Inflammatory macrophage (primary cell): Measurements from ENCODE around the gene ERFE.
"Not testable (repeated sequence)": the region's sequence is repeated elsewhere in the genome, so short reads cannot be mapped to it uniquely, and the experiment has no call there.

ENCODE experiments used
- DNase-seq, 2 donors: peaks; one replicate each; pipeline ENCODE4 v3.0.0-alpha.2; 2020 to 2022

The ERFE gene

DNA sequence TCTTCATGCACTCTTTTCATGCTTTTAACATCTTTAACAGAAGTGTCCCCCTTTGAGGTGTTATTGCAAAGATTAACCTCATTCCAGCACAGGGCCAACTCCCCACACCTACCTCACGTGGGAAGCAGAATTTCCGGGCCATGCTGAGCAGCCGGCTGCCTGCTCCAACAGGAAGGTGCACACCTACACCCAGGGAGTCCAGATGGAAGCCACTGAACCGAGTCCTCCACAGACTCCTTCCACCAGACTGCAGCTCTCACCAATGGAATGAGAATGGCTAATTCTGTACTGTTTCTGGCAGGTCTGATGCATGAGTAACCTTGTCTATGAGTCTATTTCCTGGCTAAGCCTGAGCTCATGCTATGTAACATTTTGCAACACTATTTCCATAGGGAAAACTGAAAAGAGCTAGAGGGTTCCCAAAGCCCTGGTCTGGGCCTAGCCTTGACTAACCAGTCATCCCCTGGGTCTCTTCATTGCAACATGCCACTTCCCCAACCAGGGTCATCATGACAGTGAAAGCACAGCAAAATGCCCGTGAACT, 11.0 kb downstream of the ERFE start:
- DNase-seq: peak; percentile 33 to 45

GRCh38 chr2:238170386-238171071, 11.8 kb downstream of the ERFE start:
- no peak for DNase-seq

DNA sequence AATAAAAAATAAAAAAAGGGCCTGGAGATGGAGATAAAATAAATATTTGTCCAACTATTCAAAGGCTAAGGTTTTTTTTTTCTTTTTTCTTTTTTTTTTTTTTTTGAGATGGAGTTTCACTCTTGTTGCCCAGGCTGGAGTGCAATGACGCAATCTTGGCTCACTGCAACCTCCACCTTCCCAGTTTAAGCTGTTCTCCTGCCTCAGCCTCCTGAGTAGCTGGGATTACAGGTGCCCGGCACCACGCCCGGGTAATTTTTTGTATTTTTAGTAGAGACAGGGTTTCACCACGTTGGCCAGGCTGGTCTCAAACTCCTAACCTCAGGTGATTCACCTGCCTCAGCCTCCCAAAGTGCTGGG, 12.3 kb downstream of the ERFE start:
- not testable (repeated sequence) for DNase-seq

DNA sequence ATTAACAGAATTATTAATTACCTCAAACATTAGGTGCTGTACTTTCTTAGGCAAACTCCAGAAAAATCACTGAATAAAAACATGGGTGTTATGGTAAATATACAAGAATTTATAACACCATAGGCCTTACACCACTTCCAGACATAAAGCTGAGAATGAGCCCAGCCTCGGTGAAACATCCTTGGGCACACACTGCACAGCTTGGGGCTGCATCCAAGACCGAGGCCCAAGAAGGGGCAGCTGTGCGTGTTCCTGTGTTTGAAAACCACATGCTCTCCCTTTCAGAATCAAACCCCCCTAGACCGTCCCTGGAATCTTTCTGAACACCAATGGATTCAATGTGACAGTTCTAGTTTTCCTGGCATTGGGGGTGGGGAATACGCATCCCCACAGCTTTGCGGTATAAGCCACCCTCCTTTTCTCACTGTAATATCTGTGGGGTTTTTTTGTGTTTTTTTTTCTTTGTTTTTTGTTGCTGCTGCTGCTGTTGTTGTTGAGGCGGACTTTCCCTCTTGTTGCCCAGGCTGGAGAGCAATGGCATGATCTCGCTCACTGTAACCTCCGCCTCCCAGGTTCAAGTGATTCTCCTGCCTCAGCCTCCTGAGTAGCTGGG, 12.9 kb downstream of the ERFE start:
- no peak for DNase-seq

DNA sequence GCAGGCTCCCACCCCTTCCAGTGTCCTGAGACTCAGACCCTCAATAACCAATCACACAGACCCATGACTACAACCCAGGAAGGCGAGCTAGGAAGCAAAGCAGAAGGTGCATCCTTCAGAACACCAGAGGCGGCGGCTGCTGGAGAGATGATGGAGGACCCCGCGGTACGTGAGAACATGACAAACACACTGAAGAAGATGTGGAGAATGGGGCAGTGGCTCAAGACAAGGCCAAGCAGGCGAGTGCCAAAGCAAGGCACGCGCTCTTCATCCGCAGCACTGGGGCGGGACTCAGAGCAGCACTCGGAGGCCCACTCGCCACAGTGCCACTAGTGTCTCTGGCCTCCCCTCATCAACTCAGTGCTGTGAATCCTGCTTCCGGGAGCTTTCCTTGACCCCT, 13.7 kb downstream of the ERFE start:
- no peak for DNase-seq

GRCh38 chr2:238173692-238174091, 14.9 kb downstream of the ERFE start:
- no peak for DNase-seq

DNA sequence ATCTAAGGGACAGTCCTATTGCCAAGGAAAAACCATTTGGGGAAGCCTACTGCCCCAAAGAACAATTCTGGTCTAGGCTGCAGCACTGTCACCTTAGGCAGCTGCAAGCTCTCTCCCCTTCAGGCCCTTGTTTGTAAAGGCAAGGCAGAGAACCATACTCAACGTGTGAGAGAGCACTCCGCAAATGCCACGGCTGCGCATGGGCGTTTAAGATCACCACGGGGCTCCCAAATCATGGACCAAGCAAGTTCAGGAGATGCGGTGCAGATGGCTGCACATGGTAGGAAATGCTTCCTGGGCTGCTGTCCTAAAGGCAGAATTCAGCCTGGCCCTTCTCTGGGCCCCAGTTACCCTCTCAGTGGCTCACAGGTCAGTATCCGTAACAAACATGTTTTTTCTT, 15.5 kb downstream of the ERFE start:
- DNase-seq: no peak

DNA sequence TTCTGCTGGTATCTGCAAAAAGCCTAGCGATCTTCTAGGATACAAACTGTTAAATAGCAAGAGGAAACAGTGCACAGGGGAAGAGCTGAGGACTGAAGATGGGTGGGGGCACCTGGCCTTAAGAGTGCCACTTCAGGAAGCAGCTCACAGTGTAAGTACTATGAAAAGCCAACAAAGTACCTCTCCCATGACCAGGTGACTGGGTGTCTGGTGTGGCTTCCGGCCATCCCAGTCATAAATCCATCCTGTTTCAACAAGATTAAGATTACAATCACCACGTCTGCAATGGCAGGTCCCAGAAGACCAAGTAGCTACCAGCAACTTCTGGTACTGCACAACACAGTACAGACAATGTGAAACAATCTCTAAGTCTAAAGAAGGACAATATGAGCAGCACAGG, 15.9 kb downstream of the ERFE start:
- no peak for DNase-seq

DNA sequence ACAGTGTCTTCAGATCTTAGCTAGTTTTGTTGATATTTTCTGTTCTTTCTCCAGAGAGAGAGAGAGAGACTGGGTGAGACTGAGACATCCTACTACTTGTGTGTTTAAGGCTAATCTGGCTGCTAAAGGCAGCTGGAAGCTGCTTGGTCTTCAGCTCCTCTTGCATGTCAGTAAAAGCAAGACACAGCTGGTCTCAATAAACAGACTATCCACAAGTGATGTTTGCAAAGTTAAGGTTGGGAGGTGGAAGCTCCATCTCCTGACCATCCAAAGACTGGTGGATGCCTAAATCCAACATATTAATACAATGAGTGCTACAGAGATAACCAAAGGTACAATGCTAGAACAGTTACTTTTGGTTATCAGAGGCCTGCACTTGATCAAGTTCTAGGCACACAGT, 17.8 kb downstream of the ERFE start:
- no peak for DNase-seq

DNA sequence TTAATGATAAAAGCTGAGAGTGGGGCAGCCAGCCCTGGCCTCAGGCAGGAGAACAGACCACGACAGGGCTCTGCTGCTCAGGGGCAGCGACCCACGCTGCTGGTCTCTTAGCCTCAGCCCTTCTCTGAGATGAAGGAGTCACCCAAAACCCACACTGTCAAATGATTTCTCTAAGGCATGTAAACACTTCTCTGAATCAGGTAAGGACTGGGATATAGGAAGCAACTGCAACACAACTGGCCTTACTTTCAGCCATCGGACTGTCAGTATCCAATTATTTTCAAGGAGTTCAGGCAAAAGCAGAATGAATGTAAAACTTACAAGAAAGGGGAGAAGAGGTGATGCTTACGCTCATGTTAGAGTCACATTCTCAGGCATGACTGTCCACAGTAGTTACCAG, 21.8 kb downstream of the ERFE start:
- no peak for DNase-seq

DNA sequence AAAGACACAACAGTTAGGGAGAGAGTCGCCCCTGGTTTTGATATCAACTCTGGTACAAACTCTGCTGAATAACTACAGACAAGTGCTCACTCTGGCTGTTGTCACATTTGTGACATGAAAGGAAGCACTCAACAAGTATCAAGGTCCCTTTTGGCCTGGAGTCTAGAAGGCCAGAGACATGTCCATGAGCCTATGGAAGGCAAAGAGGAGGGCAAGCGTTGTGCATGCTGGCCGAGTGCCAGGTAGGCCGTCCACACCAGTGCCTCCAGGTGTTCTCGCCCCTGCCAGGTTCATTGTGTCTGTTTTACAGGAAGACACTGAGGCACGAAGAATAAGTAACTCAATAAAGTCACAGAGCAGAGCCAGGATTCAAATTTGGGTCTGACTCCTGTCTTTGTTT, 23.6 kb downstream of the ERFE start:
- DNase-seq: no peak

- DNase-seq: no peak
Observed at GRCh38 chr2:238183821-238184220, 25.1 kb downstream of the ERFE start.

- DNase-seq: no peak
Observed at GRCh38 chr2:238187618-238188548, 29.1 kb downstream of the ERFE start.

- DNase-seq: no peak
Observed at GRCh38 chr2:238190445-238190844, 31.7 kb downstream of the ERFE start.

- no peak for DNase-seq
Observed at GRCh38 chr2:238202326-238203093, 43.7 kb downstream of the ERFE start.

GRCh38 chr2:238203094-238203972, 44.6 kb downstream of the ERFE start, which contains the start of gene ILKAP:
Gene ILKAP (minus strand): TSS chr2:238203695. CDS start chr2:238203553, 142 bp downstream.
- DNase-seq: peak; percentile 81 to 93

GRCh38 chr2:238203973-238204683, 45.4 kb downstream of the ERFE start:
- DNase-seq: peak in 1 of 2 donors; percentile 30

GRCh38 chr2:238207006-238207405, 48.2 kb downstream of the ERFE start:
- no peak for DNase-seq

DNA sequence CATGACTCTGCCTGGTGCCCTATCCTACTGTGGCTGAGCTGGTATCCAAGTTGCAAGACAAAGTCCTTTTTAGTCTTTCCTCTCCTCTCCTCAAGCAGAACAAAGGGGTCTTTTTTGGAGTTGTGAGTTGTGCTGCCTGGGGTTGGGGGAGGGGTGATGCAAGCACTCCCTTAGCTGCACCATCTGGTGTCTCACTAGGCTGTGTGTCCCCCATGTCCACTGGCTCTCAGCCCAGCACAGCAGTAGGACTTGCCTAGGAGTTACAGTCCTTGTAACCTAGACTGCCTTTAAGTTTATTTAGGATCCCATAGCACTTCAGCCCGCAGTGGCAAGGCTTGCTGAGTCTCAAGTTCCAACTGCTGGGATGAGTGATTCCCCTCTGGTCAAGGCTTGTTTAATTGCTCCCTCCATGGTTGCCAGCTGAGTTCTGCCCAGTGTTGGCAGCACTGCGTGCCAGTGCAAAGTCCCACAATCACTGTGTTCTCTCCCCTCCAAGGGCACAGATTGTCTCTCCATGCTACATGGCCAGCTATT, 57.9 kb downstream of the ERFE start:
- no peak for DNase-seq
